Loucy (cell line): ENCODE measurements around the gene PHOX2B.

ENCODE experiments used
- H2AFZ ChIP-seq: fragments of 200-600 bp; sonication (generic); 2 replicates; pipeline ENCODE4 v1.6.0; 2016; ENCODE audit warnings: antibody characterized with exemption, mild to moderate bottlenecking, low read length, moderate library complexity
- H3F3A ChIP-seq: fragments of 200-600 bp; 2 replicates; pipeline ENCODE4 v1.6.0; 2016; ENCODE audit warnings: antibody characterized with exemption, low read depth, mild to moderate bottlenecking
- H3K27me3 ChIP-seq: fragments of 200-600 bp; sonication (generic); 2 replicates; pipeline ENCODE4 v1.6.1; 2014; ENCODE audit warnings: low read length, mild to moderate bottlenecking; ENCODE audit not compliant: insufficient read depth, poor library complexity, severe bottlenecking
- H3K36me3 ChIP-seq: fragments of 200-600 bp; sonication (generic); 2 replicates; pipeline ENCODE4 v1.6.1; 2016; ENCODE audit warnings: low read length; ENCODE audit not compliant: insufficient read depth
- H3K4me1 ChIP-seq: fragments of 200-600 bp; sonication (generic); 2 replicates; pipeline ENCODE4 v1.5.1; 2014; ENCODE audit warnings: low read length, mild to moderate bottlenecking; ENCODE audit not compliant: insufficient read depth, poor library complexity, severe bottlenecking
- H3K4me2 ChIP-seq: fragments of 200-600 bp; sonication (generic); 2 replicates; pipeline ENCODE4 v1.6.0; 2014; ENCODE audit warnings: antibody characterized with exemption, low read length, low read depth, mild to moderate bottlenecking; ENCODE audit not compliant: poor library complexity, severe bottlenecking
- H3K4me3 ChIP-seq: fragments of 200-600 bp; sonication (generic); 2 replicates; pipeline ENCODE4 v1.5.1; 2014; ENCODE audit warnings: low read length, mild to moderate bottlenecking, mixed read lengths; ENCODE audit not compliant: poor library complexity, severe bottlenecking
- H3K79me2 ChIP-seq: fragments of 200-600 bp; sonication (generic); 2 replicates; pipeline ENCODE4 v1.6.1; 2014; ENCODE audit warnings: low read length; ENCODE audit not compliant: insufficient read depth
- H3K9ac ChIP-seq: fragments of 200-600 bp; sonication (generic); 2 replicates; pipeline ENCODE4 v1.6.0; 2014; ENCODE audit warnings: mild to moderate bottlenecking, low read depth, low read length, moderate library complexity; ENCODE audit not compliant: poor library complexity, severe bottlenecking
- H3K9me2 ChIP-seq: fragments of 200-600 bp; sonication (generic); replicated peaks from 2 replicates; pipeline ENCODE4 v1.6.1; 2016; ENCODE audit warnings: low read depth, low read length, mixed read lengths
- H3K9me3 ChIP-seq: fragments of 200-600 bp; sonication (generic); 2 replicates; pipeline ENCODE4 v1.6.1; 2014; ENCODE audit warnings: mild to moderate bottlenecking, antibody characterized with exemption, low read length, low read depth; ENCODE audit not compliant: insufficient read depth
- H4K20me1 ChIP-seq: fragments of 200-600 bp; sonication (generic); 2 replicates; pipeline ENCODE4 v1.6.0; 2014; ENCODE audit warnings: antibody characterized with exemption, low read length, mild to moderate bottlenecking; ENCODE audit not compliant: insufficient read depth, poor library complexity, severe bottlenecking
- CTCF ChIP-seq: fragments of 200-600 bp; sonication (generic); conservative IDR thresholded peaks from 2 replicates; pipeline ENCODE4 v1.5.1; 2014; ENCODE audit warnings: mild to moderate bottlenecking, antibody characterized with exemption, low read length
- EZH2phosphoT487 ChIP-seq: fragments of 200-600 bp; IDR thresholded peaks from 2 replicates; pipeline ENCODE4 v1.6.1; 2018; ENCODE audit warnings: antibody characterized with exemption, mild to moderate bottlenecking, moderate library complexity, borderline replicate concordance

The PHOX2B gene

GRCh38 chr4:41746440-41747229 lies 1.9 kb downstream of the PHOX2B start:
- Histone ChIP-seq H3K4me3 (no peak overlapping the region), H3K9ac (no peak overlapping the region), H2AFZ (no peak overlapping the region), H3K27me3 (no peaks in the 10 kb centered on the region), H3F3A (no peaks in the 10 kb centered on the region), H3K9me2 (no peaks in the 10 kb centered on the region), H3K36me3 (no peaks in the 10 kb centered on the region), H4K20me1 (no peaks in the 10 kb centered on the region), H3K9me3 (peaks cover 5% of the 10 kb centered on the region; the same call in 1 of the 2 replicates), H3K4me2 (no peak overlapping the region), H3K4me1 (no peaks in the 10 kb centered on the region), H3K79me2 (no peaks in the 10 kb centered on the region)
- TF ChIP-seq EZH2phosphoT487 = no peak

- H2AFZ ChIP-seq = no peak overlapping the region
- TF ChIP-seq CTCF = no peak
- no peak overlapping the region for H3K4me2 ChIP-seq
Observed at GRCh38 chr4:41746025-41746439, 2.5 kb downstream of the PHOX2B start.

GRCh38 chr4:41745292-41746024 lies 3.1 kb downstream of the PHOX2B start:
- Histone ChIP-seq H3K4me1 (no peaks in the 10 kb centered on the region), H3K4me3 (no peak overlapping the region), H3K9ac (no peak overlapping the region), H3K79me2 (no peaks in the 10 kb centered on the region), H3K27me3 (no peaks in the 10 kb centered on the region), H3K36me3 (no peaks in the 10 kb centered on the region), H4K20me1 (no peaks in the 10 kb centered on the region), H3K4me2 (no peak overlapping the region), H3K9me3 (peaks cover 5% of the 10 kb centered on the region; the same call in 1 of the 2 replicates), H3F3A (no peaks in the 10 kb centered on the region), H3K9me2 (no peaks in the 10 kb centered on the region), H2AFZ (no peak overlapping the region)
- TF ChIP-seq CTCF = no peak
- no peak for TF ChIP-seq EZH2phosphoT487

More at GRCh38 chr4:41746025-41746439, 2.5 kb downstream of the PHOX2B start:
- Histone ChIP-seq H3K79me2 (no peaks in the 10 kb centered on the region), H3K9me2 (no peaks in the 10 kb centered on the region), H3K4me1 (no peaks in the 10 kb centered on the region), H3K27me3 (no peaks in the 10 kb centered on the region), H3K4me3 (no peak overlapping the region), H3F3A (no peaks in the 10 kb centered on the region), H3K9me3 (peaks cover 5% of the 10 kb centered on the region; the same call in 1 of the 2 replicates), H3K36me3 (no peaks in the 10 kb centered on the region), H3K9ac (no peak overlapping the region), H4K20me1 (no peaks in the 10 kb centered on the region)
